HepG2 (cell line): ENCODE measurements around the gene ETV3L. TPM values are rescaled to one million over a fixed set of nuclear protein-coding genes. Genes with fewer than 3 reads are reported as not detected.

Experiments used
- ATAC-seq: fragments of 200-7000 bp; cut with Tn5 transposase; 3 replicates; pipeline ENCODE4 v1.9.1; 2020; ENCODE audit warnings: mild to moderate bottlenecking, moderate library complexity
- BruUV-seq: library from RNA; stranded (reverse); fragments of 400-500 nt; replicated peaks from 2 replicates; lab custom pipeline; 2021; lab: Mats Ljungman, UMichigan
- CTCF ChIA-PET: fragments of 300-600 bp; formaldehyde crosslinking; extraction: SDS; loops from one replicate; lab custom pipeline; 2021; ENCODE audit warnings: low total read pairs, inconsistent platforms, low intra/inter-chr PET ratio; lab: Yijun Ruan, JAX
- POLR2A ChIA-PET: fragments of 350-600 bp; sonication (Branson Sonifier 250); formaldehyde crosslinking; loops from one replicate; lab custom pipeline; 2020; ENCODE audit warnings: antibody characterized with exemption, inconsistent platforms; lab: Yijun Ruan, JAX
- DNase-seq: peaks from one replicate; pipeline ENCODE4 v3.0.0-alpha.2; 2015; ENCODE audit warnings: low spot score
- FAIRE-seq: peaks from 3 replicates; lab custom pipeline; 2011; peaks lifted over from hg19 to GRCh38; lab: Jason Lieb, UNC
- H2AFZ ChIP-seq: one replicate; pipeline ENCODE4 v1.6.1; 2011; ENCODE audit warnings: low read length, inconsistent platforms
- H3K27ac ChIP-seq: fragments of 300-600 bp; 3 replicates; pipeline ENCODE4 v1.8.0; 2011; ENCODE audit warnings: mixed run types, mild to moderate bottlenecking, mixed read lengths, low read length, inconsistent platforms; ENCODE audit not compliant: insufficient read depth; ENCODE audit errors: extremely low read length
- H3K27me3 ChIP-seq, 2 experiments: fragments of 200-600 bp in 1 of 2; 2 replicates in 1 of 2; 3 replicates in 1 of 2; pipeline versions ENCODE4 v1.6.0 to v1.8.0; 2011; ENCODE audit warnings: low read length in 2 of 2, mild to moderate bottlenecking in 2 of 2, moderate library complexity in 2 of 2, inconsistent platforms in 1 of 2; ENCODE audit not compliant: insufficient read depth in 2 of 2, control insufficient read depth in 1 of 2
- H3K36me3 ChIP-seq, 2 experiments: fragments of 200-600 bp in 1 of 2; replicated peaks in 1 of 2; 2 replicates in 1 of 2; 3 replicates in 1 of 2; pipeline versions ENCODE4 v1.5.1 to v1.8.0; 2011; ENCODE audit warnings: low read length in 2 of 2, inconsistent platforms in 1 of 2; ENCODE audit not compliant: insufficient read depth in 2 of 2, control insufficient read depth in 1 of 2
- H3K4me1 ChIP-seq: 2 replicates; pipeline ENCODE4 v1.5.1; 2012; ENCODE audit warnings: low read length, inconsistent platforms; ENCODE audit not compliant: insufficient read depth
- H3K4me2 ChIP-seq: 2 replicates; pipeline ENCODE4 v1.6.0; 2011; ENCODE audit warnings: low read depth, low read length, inconsistent platforms
- H3K4me3 ChIP-seq, 3 experiments: fragments of 200-600 bp in 1 of 3; sonication (generic), shearing (Covaris generic) in 1 of 3; replicated peaks in 1 of 3; 2 replicates each; pipeline ENCODE4 v1.5.1; 2011 to 2016; ENCODE audit warnings: low read length in 3 of 3, inconsistent platforms in 2 of 3, low read depth in 2 of 3, mild to moderate bottlenecking in 2 of 3, control low read depth in 1 of 3, mixed read lengths in 1 of 3; ENCODE audit not compliant: insufficient read depth in 1 of 3
- H3K79me2 ChIP-seq: one replicate; pipeline ENCODE4 v1.6.1; 2011; ENCODE audit warnings: low read length, inconsistent platforms; ENCODE audit not compliant: insufficient read depth
- H3K9ac ChIP-seq: 2 replicates; pipeline ENCODE4 v1.6.0; 2011; ENCODE audit warnings: mild to moderate bottlenecking, low read depth, low read length, inconsistent platforms; ENCODE audit not compliant: insufficient read depth
- H3K9me3 ChIP-seq: 2 replicates; pipeline ENCODE4 v1.5.1; 2012; ENCODE audit warnings: mild to moderate bottlenecking, low read length
- H4K20me1 ChIP-seq: 2 replicates; pipeline ENCODE4 v1.6.0; 2011; ENCODE audit warnings: inconsistent platforms, mild to moderate bottlenecking, low read length, moderate library complexity; ENCODE audit not compliant: insufficient read depth
- TBX2 ChIP-seq: sonication (generic); formaldehyde crosslinking; IDR thresholded peaks from 2 replicates; pipeline ENCODE4 v1.5.0; 2020; ENCODE audit warnings: missing genetic modification reagents, mild to moderate bottlenecking, borderline replicate concordance
- ZFP36L1 ChIP-seq: sonication (generic); formaldehyde crosslinking; IDR thresholded peaks from 2 replicates; pipeline ENCODE4 v1.8.0; 2022; ENCODE audit warnings: mild to moderate bottlenecking, missing genetic modification reagents, moderate library complexity
- ZNF746 ChIP-seq: sonication (generic); formaldehyde crosslinking; IDR thresholded peaks from 2 replicates; pipeline ENCODE4 v1.8.0; 2022; ENCODE audit warnings: mild to moderate bottlenecking, missing genetic modification reagents
- WGBS: methylation state at CpG from one replicate; pipeline ENCODE4 v1.1.6; 2017; ENCODE audit warnings: low lambda C conversion rate; 5-methylcytosine and 5-hydroxymethylcytosine counted together
- in situ Hi-C: cut with HindIII; loops from 2 replicates; pipeline ENCODE4 v1.10.0; 2017; ENCODE audit warnings: low pct_unique_long_range_greater_than_20kb; ENCODE audit not compliant: extremely low pct_ligation_motif_present
- intact Hi-C: fragments of 100-400 bp; cut with micrococcal nuclease; formaldehyde crosslinking; loops from one replicate; pipeline ENCODE4 v1.10.0; 2022; ENCODE audit not compliant: unreplicated experiment
- polyA plus RNA-seq, 8 experiments: library from polyadenylated mRNA; depleted of rRNA in 3 of 8; stranded (reverse) in 7 of 8; unstranded in 1 of 8; fragments of >200 nt; fragmentation: Illumina TruSeq in 4 of 8; extraction: Trizol in 4 of 8; gene quantifications; 2 replicates each; pipeline versions ENCODE4 v1.2.1 to v1.2.3, GENCODE V29; 2011 to 2016; ENCODE audit warnings: low read depth in 4 of 8, missing spikeins in 1 of 8, mixed read lengths in 1 of 8; ENCODE audit not compliant: insufficient read depth in 1 of 8
- total RNA-seq, 5 experiments: library from RNA; depleted of rRNA; stranded (reverse); fragments of >200 nt; fragmentation: Illumina TruSeq; extraction: Trizol; gene quantifications; 2 replicates each; pipeline ENCODE4 v1.2.3, GENCODE V29; 2016; ENCODE audit warnings: low read depth in 1 of 5
- TF ChIP-seq, protein P1 (sequence below): IDR thresholded peaks from 2 replicates; pipeline ENCODE4 v1.6.1; 2016; ENCODE audit warnings: low read depth, missing genetic modification reagents, missing compliant biosample characterization
- TF ChIP-seq, protein P2 (sequence below): sonication (generic); formaldehyde crosslinking; IDR thresholded peaks from 2 replicates; pipeline ENCODE4 v1.5.0; 2020; ENCODE audit warnings: missing genetic modification reagents

Gene ETV3L
- total and polyA plus RNA-seq, 2 of the 13 experiments (the other 11 are each of a cell fraction or from before 2014, with no cell fraction given): not detected

DNA sequence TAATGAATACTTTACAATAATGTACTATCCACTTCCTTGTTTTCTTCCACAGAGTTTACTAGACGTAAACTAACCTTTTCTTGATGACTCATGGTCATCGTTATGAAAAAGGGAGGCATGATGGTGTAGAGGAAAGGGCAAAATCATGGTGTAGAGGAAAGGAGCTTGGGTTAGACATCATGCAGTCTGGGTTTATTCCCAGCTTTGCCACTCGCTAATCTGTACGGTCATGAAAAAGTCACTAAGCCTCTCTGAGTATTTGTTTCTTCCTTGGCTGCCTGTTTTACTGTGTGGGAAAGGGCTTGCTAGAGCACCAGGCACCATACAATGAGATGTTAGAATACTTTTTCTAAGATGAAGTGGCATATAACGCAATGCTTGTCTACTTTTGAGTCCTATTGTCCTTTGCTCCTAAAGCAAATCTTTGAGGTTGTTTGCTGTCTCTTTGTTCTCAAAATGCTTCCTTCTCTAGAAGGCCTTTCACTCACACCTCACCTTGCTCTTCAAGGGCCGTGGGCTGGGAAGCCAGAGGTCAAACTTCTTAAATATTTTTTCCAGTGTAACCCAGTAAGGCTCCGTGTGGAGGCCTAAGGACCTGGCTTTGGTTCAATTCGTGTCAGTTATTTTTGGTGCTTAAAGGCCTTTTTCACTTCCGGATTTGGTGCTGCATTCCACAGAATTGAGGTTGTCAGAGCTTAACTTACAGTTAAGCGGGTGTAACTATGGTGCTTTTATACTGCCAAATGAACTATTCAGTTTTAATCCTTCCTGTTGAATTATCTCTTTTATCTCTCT is 48.5 kb upstream of the ETV3L start:
- BruUV-seq: no TSS peak
- in situ Hi-C loops (no loop called here), intact Hi-C loops (no loop called here)
- DNase-seq: no peak
- Histone ChIP-seq H3K4me3 (no peak overlapping the region), H3K4me1 (peaks cover 7% of the 10 kb centered on the region; the same call in 1 of the 2 replicates), H4K20me1 (no peaks in the 10 kb centered on the region), H3K4me2 (no peak overlapping the region; the same call in 1 of the 2 replicates), H2AFZ (no peak overlapping the region), H3K9ac (no peak overlapping the region), H3K79me2 (no peaks in the 10 kb centered on the region), H3K36me3 (no peaks in the 10 kb centered on the region), H3K9me3 (no peaks in the 10 kb centered on the region), H3K27ac (no peak overlapping the region), H3K27me3 (peaks cover 0 to 4% of the 10 kb centered on the region in 2 experiments; a peak in 1 of 5 replicates)
- 32% methylated on average over 10 of the region's 10 CpGs for WGBS
- TF ChIP-seq TBX2: no peak
- TF ChIP-seq, protein P1, sequence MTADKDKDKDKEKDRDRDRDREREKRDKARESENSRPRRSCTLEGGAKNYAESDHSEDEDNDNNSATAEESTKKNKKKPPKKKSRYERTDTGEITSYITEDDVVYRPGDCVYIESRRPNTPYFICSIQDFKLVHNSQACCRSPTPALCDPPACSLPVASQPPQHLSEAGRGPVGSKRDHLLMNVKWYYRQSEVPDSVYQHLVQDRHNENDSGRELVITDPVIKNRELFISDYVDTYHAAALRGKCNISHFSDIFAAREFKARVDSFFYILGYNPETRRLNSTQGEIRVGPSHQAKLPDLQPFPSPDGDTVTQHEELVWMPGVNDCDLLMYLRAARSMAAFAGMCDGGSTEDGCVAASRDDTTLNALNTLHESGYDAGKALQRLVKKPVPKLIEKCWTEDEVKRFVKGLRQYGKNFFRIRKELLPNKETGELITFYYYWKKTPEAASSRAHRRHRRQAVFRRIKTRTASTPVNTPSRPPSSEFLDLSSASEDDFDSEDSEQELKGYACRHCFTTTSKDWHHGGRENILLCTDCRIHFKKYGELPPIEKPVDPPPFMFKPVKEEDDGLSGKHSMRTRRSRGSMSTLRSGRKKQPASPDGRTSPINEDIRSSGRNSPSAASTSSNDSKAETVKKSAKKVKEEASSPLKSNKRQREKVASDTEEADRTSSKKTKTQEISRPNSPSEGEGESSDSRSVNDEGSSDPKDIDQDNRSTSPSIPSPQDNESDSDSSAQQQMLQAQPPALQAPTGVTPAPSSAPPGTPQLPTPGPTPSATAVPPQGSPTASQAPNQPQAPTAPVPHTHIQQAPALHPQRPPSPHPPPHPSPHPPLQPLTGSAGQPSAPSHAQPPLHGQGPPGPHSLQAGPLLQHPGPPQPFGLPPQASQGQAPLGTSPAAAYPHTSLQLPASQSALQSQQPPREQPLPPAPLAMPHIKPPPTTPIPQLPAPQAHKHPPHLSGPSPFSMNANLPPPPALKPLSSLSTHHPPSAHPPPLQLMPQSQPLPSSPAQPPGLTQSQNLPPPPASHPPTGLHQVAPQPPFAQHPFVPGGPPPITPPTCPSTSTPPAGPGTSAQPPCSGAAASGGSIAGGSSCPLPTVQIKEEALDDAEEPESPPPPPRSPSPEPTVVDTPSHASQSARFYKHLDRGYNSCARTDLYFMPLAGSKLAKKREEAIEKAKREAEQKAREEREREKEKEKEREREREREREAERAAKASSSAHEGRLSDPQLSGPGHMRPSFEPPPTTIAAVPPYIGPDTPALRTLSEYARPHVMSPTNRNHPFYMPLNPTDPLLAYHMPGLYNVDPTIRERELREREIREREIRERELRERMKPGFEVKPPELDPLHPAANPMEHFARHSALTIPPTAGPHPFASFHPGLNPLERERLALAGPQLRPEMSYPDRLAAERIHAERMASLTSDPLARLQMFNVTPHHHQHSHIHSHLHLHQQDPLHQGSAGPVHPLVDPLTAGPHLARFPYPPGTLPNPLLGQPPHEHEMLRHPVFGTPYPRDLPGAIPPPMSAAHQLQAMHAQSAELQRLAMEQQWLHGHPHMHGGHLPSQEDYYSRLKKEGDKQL (CRISPR knock-in tag): no peak
- TF ChIP-seq, protein P2, sequence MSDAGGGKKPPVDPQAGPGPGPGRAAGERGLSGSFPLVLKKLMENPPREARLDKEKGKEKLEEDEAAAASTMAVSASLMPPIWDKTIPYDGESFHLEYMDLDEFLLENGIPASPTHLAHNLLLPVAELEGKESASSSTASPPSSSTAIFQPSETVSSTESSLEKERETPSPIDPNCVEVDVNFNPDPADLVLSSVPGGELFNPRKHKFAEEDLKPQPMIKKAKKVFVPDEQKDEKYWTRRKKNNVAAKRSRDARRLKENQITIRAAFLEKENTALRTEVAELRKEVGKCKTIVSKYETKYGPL: no peak
- no peak for TF ChIP-seq ZFP36L1 (CRISPR knock-in tag)
- no peak for TF ChIP-seq ZNF746 (CRISPR knock-in tag)
- ATAC-seq: no peak
- ChIA-PET CTCF (no interaction called here), POLR2A (no interaction called here)
- FAIRE-seq: no peak
